Upper lobe of right lung (tissue), 1 donor: ENCODE results near the gene ERGIC1. TPM values are rescaled to one million over a fixed set of nuclear protein-coding genes. Genes with fewer than 3 reads are reported as not detected.
A peak's percentile ranks its signal among the peaks of the same experiment; 100 is the strongest.

ENCODE experiments used
- ATAC-seq: fragments of 200-7000 bp; cut with Tn5 transposase; one replicate; pipeline ENCODE4 v1.9.1; 2020; ENCODE audit warnings: mild to moderate bottlenecking, moderate library complexity
- DNase-seq: peaks from one replicate; pipeline ENCODE4 v3.0.0-alpha.2; 2020
- H3K27ac ChIP-seq: fragments of 200-600 bp; one replicate; pipeline ENCODE4 v1.8.0; 2022
- H3K27me3 ChIP-seq: fragments of 200-600 bp; one replicate; pipeline ENCODE4 v1.8.0; 2022; ENCODE audit warnings: mild to moderate bottlenecking
- H3K36me3 ChIP-seq: fragments of 200-600 bp; one replicate; pipeline ENCODE4 v1.8.0; 2022
- H3K4me1 ChIP-seq: fragments of 200-600 bp; one replicate; pipeline ENCODE4 v1.8.0; 2022
- H3K4me3 ChIP-seq: fragments of 200-600 bp; one replicate; pipeline ENCODE4 v1.8.0; 2022; ENCODE audit warnings: mild to moderate bottlenecking
- H3K9me3 ChIP-seq: fragments of 200-600 bp; one replicate; pipeline ENCODE4 v1.8.0; 2022
- CTCF ChIP-seq: fragments of 200-600 bp; IDR thresholded peaks from one replicate; pipeline ENCODE4 v1.8.0; 2022; ENCODE audit warnings: antibody characterized with exemption
- intact Hi-C: fragments of 100-400 bp; cut with DNase I; formaldehyde crosslinking; loops from one replicate; pipeline ENCODE4 v1.11.0; 2022
- total RNA-seq: library from RNA; stranded (reverse); fragmentation: NEBNext Ultra II Directional; extraction: Animal tissue kit (Norgen Biotek cat#: 25700); gene quantifications from one replicate; pipeline ENCODE4 v1.2.1, GENCODE V29; 2021
- donor health status: DM: no; HTN: yes; CAD: no; lungs with severe emphysema.

The ERGIC1 gene
- total RNA-seq, 1 donor from 2014 or later, result 186 TPM

DNA sequence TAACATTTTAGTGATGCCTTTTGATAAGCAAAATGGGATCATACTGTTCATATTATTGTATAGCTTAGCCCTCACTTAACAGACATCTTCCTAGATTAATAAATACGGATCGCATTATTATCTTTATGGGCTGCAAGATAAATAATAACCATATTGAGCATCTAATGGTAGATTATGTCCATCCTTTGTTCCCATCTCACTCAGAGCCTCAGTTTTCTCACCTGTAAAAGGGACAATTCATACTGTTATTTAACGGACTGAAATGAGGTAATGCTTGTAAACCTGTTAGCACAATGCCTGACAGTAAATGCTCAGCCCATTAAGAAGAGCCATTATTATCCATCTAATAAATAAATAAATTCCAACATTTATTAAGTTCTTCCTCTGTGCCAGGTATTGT, 122.2 kb downstream of the ERGIC1 start:
- H3K4me3 ChIP-seq, result no peak overlapping the region
- no peaks in the 10 kb centered on the region for H3K9me3 ChIP-seq
- DNase-seq (no peak), ATAC-seq (no peak)
- no peaks in the 10 kb centered on the region for H3K27me3 ChIP-seq
- TF ChIP-seq CTCF, result no peak
- peaks cover 12% of the 10 kb centered on the region for H3K4me1 ChIP-seq
- H3K36me3 ChIP-seq, result peaks cover 7% of the 10 kb centered on the region
- intact Hi-C loops, result no loop called here
- no peak overlapping the region for H3K27ac ChIP-seq

DNA sequence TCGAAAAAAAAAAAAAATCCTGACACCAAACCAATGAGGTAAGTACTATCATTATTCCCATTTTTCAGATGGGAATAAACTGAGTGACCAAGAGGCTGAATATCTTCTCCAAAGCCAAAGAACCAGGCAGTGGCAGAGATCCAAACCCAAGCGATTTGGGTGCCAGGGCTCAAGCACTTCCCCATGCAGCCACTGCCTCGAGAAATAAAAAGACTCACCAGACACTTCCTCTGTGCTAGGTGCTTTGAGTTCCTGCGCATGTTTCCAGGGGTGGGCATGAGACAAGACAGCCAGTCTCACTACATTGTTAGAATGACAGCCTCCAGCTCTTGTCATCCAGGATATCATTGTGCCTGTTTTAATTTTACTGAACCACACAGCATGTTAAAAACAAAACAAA, 122.9 kb downstream of the ERGIC1 start:
- H3K27ac ChIP-seq, result no peak overlapping the region
- ATAC-seq (no peak), DNase-seq (no peak)
- peaks cover under 1% of the 10 kb centered on the region for H3K36me3 ChIP-seq
- TF ChIP-seq CTCF, result no peak
- H3K9me3 ChIP-seq, result no peaks in the 10 kb centered on the region
- intact Hi-C loops, result no loop called here
- no peaks in the 10 kb centered on the region for H3K27me3 ChIP-seq
- H3K4me3 ChIP-seq, result no peak overlapping the region
- peaks cover 12% of the 10 kb centered on the region for H3K4me1 ChIP-seq

DNA sequence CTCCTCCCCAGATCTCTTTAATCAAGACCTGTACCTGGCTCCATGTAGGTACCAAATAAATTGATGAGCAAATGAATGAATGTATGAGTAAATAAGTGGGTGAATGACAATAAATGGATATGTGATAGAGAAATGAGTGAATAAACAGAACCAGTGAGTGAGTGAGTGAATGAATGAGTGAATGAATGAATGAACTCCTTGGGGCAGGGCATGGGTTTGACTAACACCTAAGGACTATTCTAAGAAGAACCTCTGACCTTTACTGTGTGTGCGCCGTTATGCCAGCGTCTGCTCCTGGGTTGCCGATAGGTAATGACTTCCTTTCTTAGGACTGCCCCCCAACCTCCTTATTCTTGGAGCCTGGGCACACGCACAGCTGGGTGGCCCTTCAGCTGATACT, 123.4 kb downstream of the ERGIC1 start:
- Histone ChIP-seq H3K9me3 (no peaks in the 10 kb centered on the region), H3K27ac (no peak overlapping the region), H3K27me3 (no peaks in the 10 kb centered on the region), H3K4me3 (no peak overlapping the region), H3K4me1 (peaks cover 12% of the 10 kb centered on the region), H3K36me3 (no peaks in the 10 kb centered on the region)
- no peak for ATAC-seq
- intact Hi-C loops, result no loop called here
- no peak for TF ChIP-seq CTCF
- DNase-seq, result no peak

DNA sequence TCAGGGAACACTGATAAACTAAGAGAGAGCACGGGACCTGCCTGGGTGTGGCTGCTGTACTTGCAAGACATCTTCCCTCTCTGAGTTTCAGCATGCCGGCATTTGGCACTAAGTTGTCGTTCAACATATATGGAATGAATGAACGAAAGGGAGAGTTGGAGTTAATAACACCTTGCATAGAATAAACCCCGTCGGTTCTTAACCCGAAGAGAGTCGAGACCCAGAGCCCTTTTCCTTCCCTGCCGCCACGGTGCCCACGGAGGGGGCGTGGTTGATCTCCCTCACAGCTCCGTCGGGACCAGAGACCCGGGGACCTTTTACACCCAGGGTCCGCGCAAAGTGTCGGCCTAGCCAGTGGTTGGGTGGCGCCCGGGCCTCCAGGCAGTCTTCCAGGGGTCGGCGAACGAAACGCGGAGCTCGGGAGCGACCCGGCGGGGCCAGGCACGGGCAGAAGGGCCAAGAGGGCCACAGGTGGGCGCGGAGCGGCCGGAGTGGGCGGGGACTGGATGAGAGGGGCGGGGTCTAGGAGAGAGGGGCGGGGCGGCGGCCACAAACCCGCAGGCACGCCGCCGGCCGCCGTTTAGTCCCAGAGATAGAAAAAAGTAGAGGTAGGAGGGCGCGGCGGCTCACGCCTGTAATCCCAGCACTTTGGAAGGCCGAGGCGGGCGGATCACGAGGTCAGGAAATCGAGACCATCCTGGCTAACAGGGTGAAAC, 124.4 kb downstream of the ERGIC1 start:
- Histone ChIP-seq H3K27me3 (no peaks in the 10 kb centered on the region), H3K9me3 (no peaks in the 10 kb centered on the region), H3K4me1 (peaks cover 12% of the 10 kb centered on the region), H3K27ac (peak overlapping the region; percentile 88), H3K36me3 (no peaks in the 10 kb centered on the region), H3K4me3 (peak overlapping the region; percentile 97)
- TF ChIP-seq CTCF, result no peak
- ATAC-seq, result peak; percentile 91
- DNase-seq, result peak; percentile 88
- intact Hi-C loops, result no loop called here

DNA sequence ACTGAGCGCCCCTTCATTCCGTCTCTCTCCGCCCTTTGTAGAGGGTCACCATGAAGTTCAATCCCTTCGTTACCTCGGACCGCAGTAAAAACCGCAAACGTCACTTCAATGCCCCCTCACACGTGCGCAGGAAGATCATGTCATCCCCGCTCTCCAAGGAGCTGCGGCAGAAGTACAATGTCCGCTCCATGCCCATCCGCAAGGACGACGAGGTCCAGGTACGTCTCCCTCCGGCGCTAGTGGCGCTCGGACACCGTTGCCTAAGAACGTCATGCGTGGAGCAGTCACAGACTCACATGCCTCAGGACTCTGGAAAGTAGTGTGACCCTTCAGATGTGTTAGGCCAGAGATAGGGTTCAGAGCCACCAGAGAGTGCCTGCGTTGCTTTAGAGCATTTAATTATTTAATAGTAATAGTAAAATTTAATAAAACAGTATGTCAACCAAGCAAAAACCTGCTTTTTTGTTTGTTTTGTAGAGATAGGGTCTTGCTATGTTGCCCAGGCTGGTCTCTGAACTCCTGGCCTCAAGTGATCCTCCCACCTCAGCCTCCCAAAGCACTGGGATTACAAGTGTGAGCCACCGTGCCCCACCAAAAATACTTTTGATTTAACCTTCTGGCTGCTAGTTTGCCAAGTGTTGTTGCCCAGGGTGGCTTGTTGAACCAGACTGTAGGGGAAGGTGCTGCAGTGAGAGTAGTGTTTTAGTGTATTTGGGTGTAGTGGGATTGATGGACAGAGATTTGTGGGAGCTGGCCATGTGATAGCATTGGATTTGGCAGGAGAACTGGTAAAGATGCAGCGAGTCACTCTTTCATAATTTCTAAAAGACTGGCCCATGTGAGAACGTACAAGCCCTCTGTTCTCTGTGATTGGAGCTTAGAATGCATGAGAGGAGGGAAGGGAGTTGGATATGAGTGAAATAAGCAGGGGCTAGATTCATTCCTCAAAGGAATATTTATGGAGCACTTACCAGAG, 126.1 kb downstream of the ERGIC1 start:
- H3K27ac ChIP-seq, result peak overlapping the region; percentile 88
- DNase-seq (no peak), ATAC-seq (no peak)
- peak overlapping the region; percentile 97 for H3K4me3 ChIP-seq
- H3K27me3 ChIP-seq, result no peaks in the 10 kb centered on the region
- H3K36me3 ChIP-seq, result peaks cover 4% of the 10 kb centered on the region
- no peaks in the 10 kb centered on the region for H3K9me3 ChIP-seq
- intact Hi-C loops, result no loop called here
- TF ChIP-seq CTCF, result no peak
- peaks cover 12% of the 10 kb centered on the region for H3K4me1 ChIP-seq
